NOMO-1 (cell line): ENCODE results near the gene TAAR9.
"Not testable (repeated sequence)": the region's sequence is repeated elsewhere in the genome, so short reads cannot be mapped to it uniquely, and the experiment has no call there.

Source experiments
- DNase-seq, 2 experiments: peaks; one replicate each; lab custom pipeline; 2025; ENCODE audit not compliant: unreplicated experiment in 2 of 2; lab: John Stamatoyannopoulos, UW

The TAAR9 gene

DNA sequence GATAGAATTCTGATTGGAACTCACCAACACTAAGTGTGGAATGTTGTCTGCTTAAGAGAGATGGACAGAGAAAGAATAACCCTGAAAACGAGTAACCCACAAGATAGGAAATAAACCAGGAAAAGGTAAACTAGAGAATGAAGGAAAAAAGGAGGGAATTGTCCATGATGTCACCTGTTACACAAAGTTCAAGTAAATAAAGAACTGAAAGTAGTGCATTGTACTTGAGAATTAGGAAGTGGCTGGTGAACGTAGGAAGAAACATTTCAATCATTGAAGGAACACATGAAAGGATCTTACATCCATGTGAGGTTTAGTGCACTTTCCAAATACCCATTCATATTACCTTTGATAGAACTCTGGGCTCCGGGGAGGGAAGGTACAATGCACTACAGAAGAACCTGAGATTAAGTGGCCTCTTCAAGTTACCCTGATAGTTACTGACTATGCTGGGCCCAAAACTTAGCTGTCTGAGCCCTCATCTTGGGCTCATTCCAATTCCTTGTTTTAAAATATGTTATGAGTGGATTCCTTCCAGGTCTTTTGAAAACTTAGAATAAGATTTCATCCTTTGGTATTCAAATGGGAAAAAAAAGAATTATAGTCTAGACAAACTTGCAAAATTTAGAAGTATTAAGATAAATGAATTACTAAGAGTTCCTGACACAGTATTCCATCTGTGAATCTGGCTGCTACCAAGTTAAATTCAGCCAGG lies 24.1 kb upstream of the TAAR9 start:
- DNase-seq = peak; percentile 49 to 77

- no peak for DNase-seq
These were observed 22.7 kb upstream of the TAAR9 start for GRCh38 chr6:132515386-132515785.

- no peak for DNase-seq
These were observed 17.1 kb upstream of the TAAR9 start for GRCh38 chr6:132520953-132521352.

GRCh38 chr6:132524646-132525045 lies 13.4 kb upstream of the TAAR9 start:
- DNase-seq = no peak

- DNase-seq = no peak
These were observed 12.2 kb upstream of the TAAR9 start for GRCh38 chr6:132525866-132526265.

- no peak for DNase-seq
These were observed 11.6 kb upstream of the TAAR9 start for GRCh38 chr6:132526461-132526860.

GRCh38 chr6:132527791-132528190 lies 10.3 kb upstream of the TAAR9 start:
- no peak for DNase-seq

DNA sequence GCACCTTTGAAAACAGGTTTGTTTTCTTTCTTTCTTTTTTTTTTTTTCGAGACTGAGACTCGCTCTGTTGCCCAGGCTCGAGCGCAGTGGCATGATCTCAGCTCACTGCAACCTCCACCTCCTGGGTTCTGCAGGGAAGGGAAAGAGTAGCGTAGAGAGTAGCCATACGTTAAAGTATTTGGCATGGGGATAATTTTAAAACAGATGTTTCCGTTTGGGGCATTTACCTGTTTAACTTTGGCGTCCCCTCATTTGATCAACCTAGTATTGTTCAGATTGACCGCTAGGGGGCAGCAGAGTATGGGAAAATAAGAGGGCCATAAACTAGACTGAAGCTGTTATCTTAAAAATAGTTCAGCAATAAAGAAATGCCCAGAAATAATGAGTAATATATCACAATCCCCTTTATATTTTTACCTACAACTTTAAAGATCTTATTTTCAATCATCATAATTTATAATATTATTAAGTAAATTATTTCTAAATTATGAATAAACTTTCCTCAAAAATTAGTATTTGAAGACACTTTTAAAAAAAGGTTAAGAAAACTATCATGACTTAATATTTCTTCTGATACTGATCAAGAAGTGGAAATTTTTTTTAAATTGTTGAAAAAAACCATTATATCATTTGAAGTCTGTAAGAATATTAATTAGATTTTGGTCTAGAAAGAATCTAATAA lies 7.6 kb upstream of the TAAR9 start:
- peak; percentile 6 to 67 for DNase-seq

DNA sequence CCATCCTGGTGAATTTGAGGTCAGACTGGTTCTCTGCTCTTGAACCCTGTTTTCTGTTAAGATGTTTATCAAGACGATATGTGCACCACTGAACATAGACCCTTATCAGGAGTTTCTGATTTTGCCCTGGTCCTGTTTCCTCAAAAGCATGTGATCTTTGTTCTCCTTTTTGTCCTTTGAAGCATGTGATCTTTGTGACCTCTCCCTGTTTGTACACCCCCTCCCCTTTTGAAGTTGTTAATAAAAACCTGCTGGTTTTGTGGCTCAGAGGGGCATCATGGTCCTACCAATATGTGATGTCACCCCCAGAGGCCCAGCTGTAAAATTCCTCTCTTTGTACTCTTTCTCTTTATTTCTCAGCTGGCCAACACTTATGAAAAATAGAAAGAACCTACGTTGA lies 3.5 kb upstream of the TAAR9 start:
- DNase-seq = not testable (repeated sequence)

GRCh38 chr6:132537145-132537544 lies 932 bp upstream of the TAAR9 start:
- DNase-seq = no peak

GRCh38 chr6:132544826-132545225 lies 6.7 kb downstream of the TAAR9 start:
- no peak for DNase-seq

GRCh38 chr6:132548746-132549463 lies 10.8 kb downstream of the TAAR9 start:
- no peak for DNase-seq

- no peak for DNase-seq
These were observed 13.1 kb downstream of the TAAR9 start for GRCh38 chr6:132551214-132551613.

GRCh38 chr6:132552372-132552771 lies 14.3 kb downstream of the TAAR9 start, which contains the start of gene TAAR8:
Gene TAAR8, plus strand, starts transcription at chr6:132552672. Its CDS starts 21 bp downstream, at chr6:132552693.
- no peak for DNase-seq

GRCh38 chr6:132560087-132560486 lies 22.0 kb downstream of the TAAR9 start:
- DNase-seq = not testable (repeated sequence)

- DNase-seq = no peak
These were observed 28.3 kb downstream of the TAAR9 start for GRCh38 chr6:132566404-132566803.

GRCh38 chr6:132567566-132567965 lies 29.5 kb downstream of the TAAR9 start:
- DNase-seq = no peak

DNA sequence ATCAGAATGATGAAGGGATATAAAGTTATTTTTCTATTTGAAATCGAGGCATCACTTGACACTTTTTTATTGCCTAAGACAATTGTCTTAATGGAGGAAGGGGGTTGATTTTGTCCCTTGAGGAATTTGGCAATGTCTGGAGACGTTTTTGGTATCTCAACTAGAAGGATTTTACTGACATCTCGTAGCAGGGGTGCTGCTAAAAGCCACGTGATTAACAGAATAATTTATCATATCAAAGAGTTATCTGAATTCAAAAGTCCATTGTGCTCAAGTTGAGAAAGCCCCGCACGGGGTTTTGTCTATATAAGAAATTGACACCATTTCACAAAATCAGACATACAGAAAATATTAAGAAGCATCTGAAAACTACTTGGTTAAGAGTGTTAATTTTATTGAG lies 30.5 kb downstream of the TAAR9 start:
- DNase-seq = no peak

DNA sequence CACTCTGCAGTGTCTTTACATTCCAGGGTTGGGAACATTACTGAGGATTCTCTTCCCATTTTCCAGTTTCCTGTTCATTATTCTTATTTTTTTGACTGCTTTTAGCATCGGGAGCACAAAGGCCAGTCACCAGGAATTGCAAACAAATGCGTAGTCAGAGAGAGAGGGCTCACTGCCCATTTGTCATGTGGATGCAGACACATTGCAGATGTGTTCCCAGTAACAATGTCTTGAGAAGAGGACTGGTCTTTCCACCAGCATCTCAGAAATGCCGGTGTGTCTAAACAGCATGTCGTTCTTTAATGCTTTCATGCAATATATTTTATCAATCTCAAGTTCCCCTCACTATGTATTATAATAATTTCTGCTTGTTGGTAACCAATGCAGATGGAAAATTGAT lies 31.1 kb downstream of the TAAR9 start:
- DNase-seq = no peak

GRCh38 chr6:132570221-132570777 lies 32.2 kb downstream of the TAAR9 start, which contains the start of gene TAAR6:
Gene TAAR6, plus strand, starts transcription at chr6:132570322. Its CDS starts 0 bp downstream, at chr6:132570322.
- DNase-seq = no peak

GRCh38 chr6:132571774-132572173 lies 33.7 kb downstream of the TAAR9 start:
- DNase-seq = peak in 1 of 2 experiments; percentile 2
